NB4 (cell line): ENCODE results near the gene XRCC5.

Experiments used
- CTCF ChIP-seq: IDR thresholded peaks from one replicate; pipeline ENCODE4 v1.5.1; 2012; ENCODE audit warnings: low read depth, low read length
- POLR2A ChIP-seq: IDR thresholded peaks from 2 replicates; pipeline ENCODE4 v1.6.1; 2011; ENCODE audit warnings: mild to moderate bottlenecking; ENCODE audit not compliant: insufficient read length; ENCODE audit errors: extremely low read depth

- TF ChIP-seq POLR2A (no peak), CTCF (no peak)
Observed at GRCh38 chr2:216181351-216181750, 72.2 kb downstream of the XRCC5 start.
